Activated CD8-positive, alpha-beta memory T cell treated with anti-CD3 and anti-CD28 coated beads, Interleukin-2, amount 50 U/mL, for 24 hours (primary cell): ENCODE results near the gene OPTN.
"Not testable (repeated sequence)": the region's sequence is repeated elsewhere in the genome, so short reads cannot be mapped to it uniquely, and the experiment has no call there.

Experiments
- DNase-seq: peaks from one replicate; pipeline ENCODE4 v3.0.0-alpha.2; 2020; ENCODE audit errors: extremely low read depth

Gene OPTN

DNA sequence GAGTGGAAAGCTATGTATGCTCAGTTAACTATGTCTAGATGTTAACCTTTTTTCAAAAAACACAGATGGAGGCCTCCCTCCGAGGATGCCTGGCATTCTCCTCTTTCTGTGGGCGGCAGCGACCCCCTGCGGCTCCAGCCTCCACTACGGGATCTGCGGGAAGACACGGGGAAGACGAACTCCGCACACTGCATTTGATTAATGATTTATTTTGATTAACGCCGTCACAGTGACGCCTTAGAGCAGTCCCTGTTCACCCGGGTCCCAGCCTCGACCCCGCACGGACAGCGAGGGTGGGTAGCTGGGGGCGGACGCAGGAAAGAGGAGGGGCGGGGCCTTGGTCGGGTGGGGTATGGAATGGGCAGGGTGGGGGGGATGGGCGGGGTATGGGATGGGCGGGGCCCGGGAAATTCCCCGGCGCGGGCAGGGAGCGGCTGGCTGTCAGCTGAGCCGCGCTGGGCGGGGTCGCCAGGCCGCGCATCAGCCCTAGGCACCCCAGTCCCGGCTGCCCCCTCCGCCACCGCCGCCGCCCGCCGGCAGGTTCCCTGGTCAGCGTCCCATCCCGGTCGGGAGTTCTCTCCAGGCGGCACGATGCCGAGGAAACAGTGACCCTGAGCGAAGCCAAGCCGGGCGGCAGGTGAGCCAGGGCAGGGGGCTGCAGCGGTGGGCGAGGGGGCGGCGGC is at the start of gene OPTN:
Gene OPTN, plus strand, starts transcription at position 498 of the 683 bp plus-strand sequence. CDS start 8,960 bp downstream, outside the sequence.
- peak; percentile 34 for DNase-seq

DNA sequence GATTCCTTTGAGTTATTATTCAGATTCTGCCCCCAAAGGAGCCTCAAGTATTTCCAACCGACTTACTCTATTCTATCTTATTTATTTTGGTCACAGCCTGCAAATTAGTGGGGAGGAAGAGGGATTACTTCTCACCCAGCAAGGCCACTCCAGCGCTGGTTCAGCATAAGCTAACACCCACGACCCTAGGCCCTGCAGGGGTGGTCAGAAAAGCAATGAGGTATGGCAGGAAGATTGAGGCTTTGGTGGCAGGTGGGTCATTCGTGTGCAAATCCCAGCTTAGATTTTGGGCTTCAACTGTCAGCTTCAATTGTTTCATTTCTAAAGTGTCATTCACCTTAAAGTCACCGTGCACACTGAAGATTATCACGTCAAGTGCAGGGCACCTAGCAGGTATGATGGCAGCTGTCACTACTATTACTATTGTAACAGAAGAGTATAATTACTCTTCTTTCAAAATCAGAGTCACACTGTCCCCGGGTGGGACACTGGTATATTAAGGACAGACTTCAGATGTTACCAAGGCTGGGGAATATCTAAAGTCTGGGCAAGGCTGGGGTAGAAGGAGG is 48.8 kb upstream of the OPTN start:
- no peak for DNase-seq

DNA sequence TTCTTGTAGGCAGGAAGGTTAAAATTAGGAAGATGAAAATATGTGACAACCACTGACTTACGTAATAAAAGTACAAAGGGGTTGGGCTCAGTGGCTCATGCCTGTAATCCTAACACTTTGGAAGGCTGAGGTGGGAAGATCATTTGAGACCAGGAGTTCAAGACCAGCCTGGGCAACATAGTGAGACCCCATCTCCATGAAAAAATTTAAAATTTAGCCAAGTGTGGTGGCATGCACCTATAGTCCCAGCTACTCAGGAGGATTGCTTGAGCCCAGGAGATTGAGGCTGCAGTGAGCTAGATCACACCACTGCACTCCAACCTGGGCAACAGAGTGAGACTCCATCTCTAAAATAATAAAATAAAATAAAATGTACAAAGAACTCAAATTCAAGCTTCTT is 46.8 kb upstream of the OPTN start:
- DNase-seq, result not testable (repeated sequence)

DNA sequence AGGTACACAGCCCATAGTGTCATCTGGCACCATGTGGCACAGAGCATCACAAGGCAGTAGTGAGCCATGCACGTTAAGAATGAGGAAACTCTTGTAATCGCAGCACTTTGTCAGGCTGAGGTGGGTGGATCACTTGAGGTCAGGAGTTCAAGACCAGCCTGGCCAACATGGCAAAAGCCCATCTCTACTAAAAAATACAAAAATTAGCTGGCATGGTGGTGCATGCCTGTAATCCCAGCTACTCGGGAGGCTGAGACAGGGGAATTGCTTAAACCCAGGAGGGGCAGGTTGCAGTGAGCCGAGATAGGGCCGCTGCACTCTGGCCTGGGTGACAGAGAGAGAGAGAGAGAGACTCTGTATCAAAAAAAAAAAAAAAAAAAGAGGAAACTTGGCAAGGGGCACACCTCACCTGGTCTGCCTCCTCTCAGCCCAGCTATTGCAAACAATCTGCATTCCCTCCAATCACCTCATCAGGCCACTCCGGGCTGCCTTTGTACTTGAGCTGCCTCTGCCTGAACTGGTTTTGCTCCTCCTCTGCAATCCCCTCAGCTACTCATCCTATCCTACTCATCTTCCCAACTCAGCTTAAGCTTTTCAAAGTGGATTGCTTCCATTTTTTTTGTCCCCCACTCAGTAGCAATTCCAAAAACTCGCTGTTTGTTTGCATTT is 46.0 kb upstream of the OPTN start:
- DNase-seq, result no peak

DNA sequence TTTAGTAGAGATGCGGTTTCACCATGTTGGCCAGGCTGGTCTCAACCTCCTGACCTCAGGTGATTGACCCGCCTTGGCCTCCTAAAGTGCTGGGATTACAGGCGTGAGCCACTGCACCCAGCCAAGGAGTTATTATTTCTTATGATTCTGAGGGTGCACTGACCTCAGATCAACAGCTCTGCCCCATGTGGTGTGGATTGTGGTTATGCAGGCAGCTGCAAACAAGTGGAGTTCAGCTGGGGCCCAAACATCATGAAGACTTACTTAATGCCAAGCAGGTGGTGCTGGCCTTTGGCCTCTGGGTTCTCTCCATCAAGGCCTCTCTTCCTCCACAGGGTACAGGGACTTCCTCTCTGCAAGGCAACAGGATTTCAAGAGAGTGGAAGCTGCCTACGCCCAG is 45.1 kb upstream of the OPTN start:
- no peak for DNase-seq

DNA sequence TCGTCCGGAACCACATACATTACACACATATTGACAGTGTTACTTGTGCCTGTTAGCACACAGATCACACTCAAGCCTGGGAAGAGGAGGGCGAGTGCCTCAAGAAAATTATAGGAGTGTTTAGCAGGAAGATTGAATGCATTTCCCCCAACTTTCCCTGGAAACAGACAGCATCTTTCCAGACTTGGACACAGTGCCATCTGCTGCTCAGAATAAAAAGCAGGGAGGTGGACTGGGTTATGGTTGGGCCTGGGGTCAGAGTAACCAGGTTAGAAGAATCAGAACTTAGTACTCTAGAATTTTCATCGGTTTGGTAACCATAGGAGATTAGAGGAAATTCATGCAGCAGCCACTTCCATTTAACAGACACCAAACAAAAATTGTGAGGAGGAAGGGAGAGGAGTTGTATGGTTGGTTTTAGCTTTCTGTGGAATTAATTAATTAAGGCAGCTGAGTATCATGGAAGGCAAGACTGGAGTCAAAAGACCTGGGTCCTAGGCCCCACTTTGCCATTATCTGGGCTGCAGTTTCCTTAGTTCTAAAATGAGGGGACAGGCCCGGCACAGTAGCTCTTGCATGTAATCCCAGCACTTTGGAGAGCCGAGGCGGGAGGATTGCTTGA is 43.4 kb upstream of the OPTN start:
- no peak for DNase-seq

DNA sequence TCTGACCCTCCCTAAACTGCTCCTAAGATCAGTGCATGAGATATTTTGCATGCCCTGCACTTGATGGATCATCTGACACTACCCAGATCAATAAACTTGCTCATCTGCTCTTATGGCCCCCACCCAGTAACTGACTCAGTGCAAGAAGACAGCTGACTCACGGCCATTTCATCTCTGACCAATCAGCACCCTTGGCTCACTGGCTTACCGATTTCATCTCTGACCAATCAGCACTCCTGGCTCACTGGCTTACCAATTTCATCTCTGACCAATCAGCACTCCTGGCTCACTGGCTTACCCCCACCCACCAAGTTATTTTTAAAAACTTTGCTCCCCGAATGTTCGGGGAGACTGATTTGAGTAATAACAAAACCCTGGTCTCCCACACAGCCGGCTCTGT is 37.2 kb upstream of the OPTN start:
- DNase-seq, result no peak

DNA sequence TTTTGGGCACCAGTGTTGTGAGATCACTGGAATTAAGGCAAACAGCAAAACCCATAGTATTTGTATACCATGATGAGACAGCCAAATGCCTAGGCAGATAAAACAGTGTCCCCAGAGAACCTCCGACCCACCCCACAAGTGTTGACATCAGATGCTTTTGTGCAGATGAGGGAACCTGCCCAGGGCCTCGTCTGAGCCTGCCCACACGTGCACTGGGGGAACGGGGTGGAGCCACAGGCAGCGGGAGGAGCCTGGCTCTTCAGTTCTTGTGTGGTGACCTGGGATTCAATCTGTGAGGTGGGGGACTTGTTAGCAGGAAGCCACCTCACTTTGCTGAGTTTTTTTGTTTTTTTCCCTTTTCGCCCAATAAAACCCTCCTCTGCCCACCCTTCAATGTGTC is 33.4 kb upstream of the OPTN start:
- no peak for DNase-seq

DNA sequence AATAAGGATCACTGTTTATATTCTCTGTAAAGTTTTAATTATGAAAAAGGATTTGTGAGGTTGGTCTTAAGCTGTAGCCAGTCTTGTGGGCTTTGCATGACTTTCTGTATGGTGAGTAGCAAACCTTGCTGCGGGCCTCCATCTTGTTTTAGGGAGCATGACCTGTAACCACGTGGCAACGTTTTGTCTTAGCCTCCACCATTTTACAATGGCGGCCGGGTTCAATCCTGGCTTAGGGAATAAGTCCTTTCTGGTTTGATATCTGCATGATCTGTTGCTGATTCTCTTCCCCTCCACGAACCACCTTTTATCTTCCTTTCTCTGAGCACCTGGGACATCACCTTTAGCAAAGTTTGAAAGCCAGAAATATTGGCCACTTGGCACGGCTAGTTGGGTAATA is 32.5 kb upstream of the OPTN start:
- DNase-seq, result no peak

DNA sequence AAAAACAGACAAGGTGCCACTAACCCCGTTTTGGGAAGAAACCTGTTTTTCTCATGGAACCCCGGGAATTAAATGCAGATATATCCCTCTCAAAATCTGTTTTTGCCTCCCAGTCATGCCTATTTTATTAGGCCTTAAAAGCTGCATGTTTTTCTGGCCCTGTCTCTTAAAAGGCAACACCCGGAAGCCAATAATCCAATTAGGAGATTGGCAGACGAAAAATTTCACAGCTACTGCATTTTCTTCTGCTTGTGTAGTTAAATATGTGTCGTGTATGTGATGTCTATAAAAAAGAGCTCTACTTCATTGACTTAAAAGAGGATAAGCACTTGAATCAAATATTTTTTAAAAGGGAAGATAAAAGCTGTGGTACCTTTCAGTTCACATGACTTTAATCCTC is 31.9 kb upstream of the OPTN start:
- DNase-seq, result no peak

DNA sequence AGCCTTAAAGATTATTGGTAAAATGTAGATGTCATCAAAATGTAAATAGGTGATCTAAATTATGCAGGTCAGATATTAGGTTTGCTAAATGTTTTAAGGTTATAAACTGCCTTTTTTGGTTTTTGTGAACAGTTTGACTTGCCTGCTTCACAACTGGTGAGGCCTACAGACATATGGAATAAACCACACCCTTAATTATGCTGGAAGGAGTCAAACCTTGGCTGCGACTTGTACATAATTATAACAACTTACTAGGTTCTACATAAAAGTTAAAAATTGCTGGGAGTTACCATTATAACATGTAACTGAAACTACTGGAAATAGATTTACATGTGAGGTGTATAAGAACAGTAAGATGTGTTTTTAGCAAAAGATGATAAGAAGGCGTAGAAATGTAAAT is 31.5 kb upstream of the OPTN start:
- no peak for DNase-seq

DNA sequence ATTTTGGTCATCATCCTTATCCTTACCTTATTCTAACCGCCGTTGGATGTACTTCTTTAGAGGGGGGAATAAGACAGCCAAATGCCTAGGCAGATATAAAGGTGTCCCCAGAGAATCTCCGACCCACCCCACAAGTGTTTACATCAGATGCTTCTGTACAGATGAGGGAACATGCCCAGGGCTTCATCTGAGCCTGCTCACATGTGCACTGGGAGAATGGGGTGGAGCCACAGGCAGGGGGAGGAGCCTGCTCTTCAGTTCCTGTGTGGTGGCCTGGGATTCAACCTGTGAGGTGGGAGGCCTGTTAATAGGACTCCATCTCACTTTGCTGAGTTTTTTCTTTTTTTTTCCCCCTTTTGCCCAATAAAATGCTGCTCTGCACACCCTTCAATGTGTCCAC is 27.6 kb upstream of the OPTN start:
- no peak for DNase-seq

DNA sequence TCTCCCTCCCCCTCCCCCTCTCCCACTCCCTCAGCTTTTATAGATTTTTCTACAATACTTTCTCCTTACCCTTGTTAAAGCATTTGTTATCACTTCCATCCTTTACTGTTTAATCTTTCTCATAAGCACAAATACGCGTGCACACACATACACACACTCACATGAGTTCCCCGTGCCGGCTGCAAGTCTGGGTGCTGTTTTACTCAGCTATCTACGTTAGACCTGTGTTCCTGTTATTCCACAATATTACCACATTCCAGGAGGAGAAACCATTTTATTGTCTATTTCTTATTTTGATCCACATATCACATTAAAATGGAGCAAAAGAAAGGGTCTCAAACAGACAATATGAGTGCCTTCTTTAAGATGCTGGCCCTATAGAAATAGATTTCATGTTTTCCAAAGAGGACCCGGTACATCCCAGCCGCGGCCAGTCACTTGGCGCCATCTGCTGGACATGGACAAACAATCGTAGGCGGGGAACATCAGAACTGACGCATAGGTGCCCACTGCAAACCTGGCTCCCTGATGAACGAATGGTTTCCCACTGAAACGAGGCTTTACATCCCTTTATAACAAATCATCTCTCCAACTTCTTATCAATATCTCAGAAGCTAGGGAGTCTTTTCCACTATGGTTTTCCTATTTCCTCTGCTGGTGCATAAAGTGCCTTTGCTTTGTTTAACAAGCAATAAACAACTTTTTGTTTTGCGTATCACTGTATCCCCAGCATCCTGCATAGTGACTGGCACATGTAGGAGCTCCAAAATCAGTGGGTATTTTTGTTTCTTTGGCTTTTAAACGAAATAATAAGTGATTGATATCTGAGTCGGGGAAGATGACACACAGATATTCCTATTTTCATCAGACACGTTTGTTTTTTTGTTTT is 25.2 kb upstream of the OPTN start:
- DNase-seq, result no peak

DNA sequence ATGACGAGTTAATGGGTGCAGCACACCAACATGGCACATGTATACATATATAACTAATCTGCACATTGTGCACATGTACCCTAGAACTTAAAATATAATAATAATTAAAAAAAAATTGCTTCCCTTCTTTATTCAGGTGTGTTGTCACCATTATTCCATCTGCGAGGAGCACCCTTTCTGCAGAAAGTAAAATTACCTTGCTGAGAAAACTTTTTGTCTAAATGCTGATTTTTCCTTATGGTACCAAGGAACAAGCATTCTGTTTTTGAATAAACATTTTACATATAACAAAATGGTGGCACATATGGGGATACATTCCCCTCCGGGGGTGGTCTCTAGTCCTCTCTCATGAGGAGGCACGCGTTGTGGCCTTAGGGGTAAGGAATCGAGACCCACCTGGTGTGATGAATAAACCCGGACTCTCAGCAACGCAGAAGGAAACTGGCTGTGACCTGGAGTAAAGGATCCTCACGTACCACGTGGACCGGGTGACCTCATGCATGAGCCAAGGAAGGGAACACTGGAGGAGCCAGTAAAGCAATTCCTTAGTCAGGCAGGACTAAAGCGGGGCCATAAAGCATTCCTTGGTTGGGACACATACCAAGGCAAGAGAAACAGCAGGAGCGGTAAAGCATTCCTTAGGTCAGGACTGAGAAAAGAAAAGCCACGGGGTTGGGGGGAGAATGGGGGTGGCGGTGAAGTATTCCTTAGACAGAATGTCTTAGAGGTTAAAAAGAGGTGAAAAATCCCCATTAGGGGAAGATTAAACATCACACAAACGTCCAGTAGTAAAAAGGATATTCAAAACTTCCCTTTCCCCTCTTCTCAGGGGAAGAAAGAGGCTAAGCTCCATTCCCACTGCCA is 20.8 kb upstream of the OPTN start:
- DNase-seq, result no peak

DNA sequence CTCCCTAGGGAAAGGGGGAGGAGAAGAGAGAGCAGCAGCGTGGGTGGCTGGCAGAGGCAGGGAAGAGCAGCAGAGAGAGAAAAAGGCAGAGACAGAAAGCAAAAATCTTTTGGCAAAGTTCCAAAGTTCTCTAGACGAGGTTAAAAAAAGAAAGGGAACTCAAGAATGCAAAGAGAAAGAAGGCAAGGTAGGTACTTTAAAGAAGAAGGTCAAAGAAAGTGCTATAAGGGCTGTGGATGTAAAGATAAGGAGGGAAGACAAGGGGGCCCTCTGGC is 20.2 kb upstream of the OPTN start:
- no peak for DNase-seq

DNA sequence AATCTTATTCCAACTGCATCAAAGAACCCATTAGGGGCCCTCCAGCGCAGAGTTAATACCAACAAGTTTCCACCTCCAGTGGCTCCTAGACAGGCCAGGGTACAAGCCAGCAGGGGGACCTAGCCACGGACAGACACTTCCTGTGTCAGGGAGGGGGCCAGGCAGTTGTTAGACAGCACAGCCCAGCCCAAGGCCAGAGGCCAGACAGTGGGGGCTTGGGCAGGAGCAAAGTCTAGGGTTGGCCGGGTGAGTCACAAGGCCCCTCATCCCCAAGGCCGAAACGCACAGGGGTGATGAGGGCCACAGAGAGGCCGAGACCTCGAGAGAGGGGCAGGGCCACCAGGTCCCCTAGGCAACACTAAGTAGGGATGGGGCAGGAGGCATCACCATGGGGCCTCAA is 19.3 kb upstream of the OPTN start:
- no peak for DNase-seq

DNA sequence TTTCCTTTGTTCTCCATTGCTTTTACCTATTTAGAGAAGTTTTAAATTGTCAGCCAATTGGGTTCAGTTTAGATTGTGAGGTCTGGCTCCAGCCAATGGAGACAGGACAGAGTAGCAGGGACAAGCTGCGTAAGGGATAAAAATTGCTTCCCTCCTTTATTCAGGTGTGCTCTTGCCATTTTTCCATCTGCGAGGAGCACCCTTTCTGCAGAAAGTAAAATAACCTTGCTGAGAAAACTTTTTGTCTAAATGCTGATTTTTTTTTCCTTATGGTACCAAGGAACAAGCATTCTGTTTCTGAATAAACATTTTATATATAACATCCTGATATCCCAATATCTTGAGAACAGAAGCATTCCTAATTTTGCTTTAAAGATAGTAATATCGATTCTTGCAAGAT is 16.3 kb upstream of the OPTN start:
- DNase-seq, result not testable (repeated sequence)

DNA sequence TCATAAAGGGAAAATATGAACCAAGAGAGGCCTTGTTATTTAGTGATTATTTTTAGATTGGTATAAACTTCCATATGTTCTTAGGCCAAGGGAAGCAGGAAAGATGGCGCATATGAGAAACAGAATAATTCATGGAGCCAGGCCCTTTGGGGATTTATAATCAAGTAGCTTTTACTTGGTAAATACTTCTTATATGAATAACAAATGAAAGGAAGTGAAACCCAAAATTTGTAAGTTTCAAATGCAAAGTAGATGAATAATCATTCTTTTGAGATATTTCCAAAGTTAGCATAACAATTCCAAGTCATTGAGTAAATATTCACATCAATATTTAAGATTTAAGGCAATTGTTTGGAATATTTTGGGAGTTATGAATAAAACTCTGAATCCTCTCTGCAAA is 13.9 kb upstream of the OPTN start:
- no peak for DNase-seq

DNA sequence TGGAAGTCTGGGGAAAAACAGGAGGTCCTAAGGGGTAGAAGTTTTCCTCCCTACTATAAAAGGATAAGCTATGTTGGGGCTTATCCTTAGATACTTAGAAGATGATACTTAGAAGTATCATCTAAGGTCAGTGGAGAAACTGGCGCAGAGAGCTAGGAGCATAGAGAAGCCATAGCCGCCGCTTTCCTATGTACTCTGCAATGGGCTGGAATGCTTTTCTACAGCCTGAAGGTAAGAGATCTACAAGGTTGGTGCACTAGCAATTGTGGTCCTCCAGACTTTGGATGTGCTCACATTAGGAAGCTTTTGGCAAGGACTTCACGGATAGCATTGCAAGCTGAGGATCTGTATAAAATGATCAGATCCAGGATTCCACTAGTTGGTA is 12.4 kb upstream of the OPTN start:
- no peak for DNase-seq

DNA sequence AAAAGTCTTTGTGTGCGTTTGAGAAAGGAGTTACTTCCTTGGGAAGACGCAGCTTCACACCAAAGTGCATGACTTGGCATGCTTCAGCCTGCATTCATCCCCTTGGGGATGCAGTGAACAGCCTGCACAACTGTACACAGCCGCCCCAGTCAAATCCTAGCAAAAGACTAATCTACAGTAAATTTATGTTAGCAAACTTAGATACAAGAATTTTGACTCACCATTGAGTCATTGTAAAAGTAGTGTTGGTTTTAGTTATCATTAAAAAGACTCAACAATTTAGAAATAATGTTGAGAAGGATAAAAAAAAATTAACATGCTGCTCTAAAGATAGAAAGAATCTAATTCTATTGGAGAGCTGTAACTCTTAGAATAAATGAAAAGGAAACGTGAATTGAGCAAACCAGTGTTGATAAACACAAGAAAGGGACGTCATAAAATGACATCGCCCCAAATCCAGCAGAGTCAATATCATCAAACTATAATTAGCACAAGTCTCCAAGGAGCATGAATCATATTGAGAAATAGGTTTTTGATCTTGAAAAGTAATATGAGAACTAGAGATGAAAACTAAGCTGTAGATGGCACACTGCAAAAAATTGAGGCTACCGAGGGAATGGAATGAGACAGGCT is 11.9 kb upstream of the OPTN start:
- DNase-seq, result no peak

DNA sequence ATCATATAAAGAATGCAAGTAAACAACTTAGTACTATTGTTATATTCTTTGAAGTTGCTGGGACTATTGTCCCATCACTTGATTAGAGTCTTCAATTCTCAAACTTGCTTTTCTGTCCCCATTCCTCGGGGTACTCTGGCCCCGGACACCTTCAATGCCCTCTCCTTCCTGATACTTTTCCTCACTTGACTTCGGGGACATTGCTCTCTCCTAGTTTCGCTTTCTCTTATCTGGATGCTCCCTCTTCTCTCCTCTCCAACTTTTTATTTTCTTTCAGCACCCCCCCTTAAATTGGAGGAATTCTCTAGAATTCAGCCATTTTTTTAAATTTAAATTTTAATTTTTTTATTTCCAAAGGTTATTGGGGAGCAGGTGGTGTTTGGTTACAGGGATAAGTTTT is 10.6 kb upstream of the OPTN start:
- no peak for DNase-seq
